BLaER1 treated with 17β-estradiol and CSF1 and Interleukin-3, amounts not matched to agents 10 nM and 100 nM (cell line): ENCODE data around the gene SERPINB8.
"Not testable (repeated sequence)": the region's sequence is repeated elsewhere in the genome, so short reads cannot be mapped to it uniquely, and the experiment has no call there.

Experiments
- H3K27ac ChIP-seq, 11 experiments: shearing (Covaris generic); formaldehyde crosslinking; 2 replicates each; pipeline ENCODE4 v1.8.1; 2022
- H3K27me3 ChIP-seq, 11 experiments: shearing (Covaris generic); formaldehyde crosslinking; 2 replicates each; pipeline ENCODE4 v1.8.1; 2022
- H3K36me3 ChIP-seq, 11 experiments: shearing (Covaris generic); formaldehyde crosslinking; 2 replicates each; pipeline ENCODE4 v1.8.1; 2022
- H3K4me1 ChIP-seq, 10 experiments: shearing (Covaris generic); formaldehyde crosslinking; 2 replicates each; pipeline ENCODE4 v1.8.1; 2022
- H3K4me2 ChIP-seq, 11 experiments: shearing (Covaris generic); formaldehyde crosslinking; 2 replicates each; pipeline ENCODE4 v1.8.1; 2022
- H3K4me3 ChIP-seq, 10 experiments: shearing (Covaris generic); formaldehyde crosslinking; 2 replicates each; pipeline ENCODE4 v1.8.1; 2022
- H3K9ac ChIP-seq, 11 experiments: shearing (Covaris generic); formaldehyde crosslinking; 2 replicates each; pipeline ENCODE4 v1.8.1; 2022
- H3K9me3 ChIP-seq, 11 experiments: shearing (Covaris generic); formaldehyde crosslinking; replicated peaks in 1 of 11; 2 replicates each; pipeline ENCODE4 v1.8.1; 2022
- H4K20me1 ChIP-seq, 11 experiments: shearing (Covaris generic); formaldehyde crosslinking; 2 replicates each; pipeline ENCODE4 v1.8.1; 2022
- Cebpa-rat ChIP-seq, 11 experiments: shearing (Covaris generic); IDR thresholded peaks; 2 replicates each; pipeline ENCODE4 v1.8.1; 2022

Gene SERPINB8, protein sequence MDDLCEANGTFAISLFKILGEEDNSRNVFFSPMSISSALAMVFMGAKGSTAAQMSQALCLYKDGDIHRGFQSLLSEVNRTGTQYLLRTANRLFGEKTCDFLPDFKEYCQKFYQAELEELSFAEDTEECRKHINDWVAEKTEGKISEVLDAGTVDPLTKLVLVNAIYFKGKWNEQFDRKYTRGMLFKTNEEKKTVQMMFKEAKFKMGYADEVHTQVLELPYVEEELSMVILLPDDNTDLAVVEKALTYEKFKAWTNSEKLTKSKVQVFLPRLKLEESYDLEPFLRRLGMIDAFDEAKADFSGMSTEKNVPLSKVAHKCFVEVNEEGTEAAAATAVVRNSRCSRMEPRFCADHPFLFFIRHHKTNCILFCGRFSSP

GRCh38 chr18:63969942-63970808 is at the start of gene SERPINB8:
Gene SERPINB8, plus strand, starts transcription at chr18:63970081. Its CDS starts 8,228 bp downstream, at chr18:63978309.
- H3K4me2 ChIP-seq = peak within 1 kb of the TSS; percentile 85 to 99 (median 94)
- peak within 1 kb of the TSS; percentile 71 to 97 (median 90) for H3K4me3 ChIP-seq
- peaks cover 0 to 17% (median 0%) of the 10 kb centered on the region in 11 experiments; a peak in 3 of 22 replicates for H4K20me1 ChIP-seq
- peaks cover 27 to 69% (median 58%) of the 10 kb centered on the region in 10 experiments for H3K4me1 ChIP-seq
- H3K9ac ChIP-seq = peak within 1 kb of the TSS; percentile 85 to 98 (median 95)
- no peaks in the 10 kb centered on the region for H3K27me3 ChIP-seq
- H3K27ac ChIP-seq = peak within 1 kb of the TSS; percentile 93 to 99 (median 96)
- H3K9me3 ChIP-seq = peaks cover 0 to 8% (median 0%) of the 10 kb centered on the region in 11 experiments; a peak in 3 of 22 replicates
- H3K36me3 ChIP-seq = peaks cover 0 to 12% (median 5%) of the 10 kb centered on the region in 11 experiments; a peak in 6 of 22 replicates
- peak; percentile 74 to 96 (median 88); a peak in 21 of 22 replicates for TF ChIP-seq Cebpa-rat (IDR thresholded peaks at IDR 0.05)

- Histone ChIP-seq H3K27ac (no peak overlapping the region), H3K36me3 (no peaks in the 10 kb centered on the region), H3K9ac (no peak overlapping the region), H4K20me1 (no peaks in the 10 kb centered on the region), H3K9me3 (no peaks in the 10 kb centered on the region), H3K4me1 (peaks cover 0 to 9% (median 5%) of the 10 kb centered on the region in 10 experiments; a peak in 8 of 20 replicates), H3K27me3 (no peaks in the 10 kb centered on the region), H3K4me2 (no peak overlapping the region), H3K4me3 (no peak overlapping the region)
- TF ChIP-seq Cebpa-rat (IDR thresholded peaks at IDR 0.05) = no peak
Measured at GRCh38 chr18:63922049-63922448, 47.8 kb upstream of the SERPINB8 start.

- H3K36me3 ChIP-seq = no peaks in the 10 kb centered on the region
- TF ChIP-seq Cebpa-rat (IDR thresholded peaks at IDR 0.05) = no peak
- no peaks in the 10 kb centered on the region for H4K20me1 ChIP-seq
- no peaks in the 10 kb centered on the region for H3K9me3 ChIP-seq
- peaks cover 0 to 22% (median 7%) of the 10 kb centered on the region in 10 experiments; a peak in 12 of 20 replicates for H3K4me1 ChIP-seq
- no peak overlapping the region for H3K4me3 ChIP-seq
- no peaks in the 10 kb centered on the region for H3K27me3 ChIP-seq
- no peak overlapping the region for H3K4me2 ChIP-seq
- no peak overlapping the region for H3K27ac ChIP-seq
- no peak overlapping the region for H3K9ac ChIP-seq
Measured at GRCh38 chr18:63924551-63924950, 45.3 kb upstream of the SERPINB8 start.

- H3K36me3 ChIP-seq = no peaks in the 10 kb centered on the region
- H3K4me2 ChIP-seq = peak overlapping the region in 7 of 11 experiments; percentile 10 to 58 (median 45); a peak in 9 of 22 replicates
- peak overlapping the region in 2 of 11 experiments; percentile 7 to 33; a peak in 1 of 22 replicates for H3K27ac ChIP-seq
- H3K9ac ChIP-seq = no peak overlapping the region
- H3K4me1 ChIP-seq = peaks cover 0 to 22% (median 6%) of the 10 kb centered on the region in 10 experiments; a peak in 11 of 20 replicates
- no peak overlapping the region for H3K4me3 ChIP-seq
- H3K27me3 ChIP-seq = no peaks in the 10 kb centered on the region
- no peak for TF ChIP-seq Cebpa-rat (IDR thresholded peaks at IDR 0.05)
- no peaks in the 10 kb centered on the region for H4K20me1 ChIP-seq
- H3K9me3 ChIP-seq = no peaks in the 10 kb centered on the region
Measured at GRCh38 chr18:63928331-63928730, 41.5 kb upstream of the SERPINB8 start.

GRCh38 chr18:63929369-63929768 is 40.5 kb upstream of the SERPINB8 start:
- H3K9me3 ChIP-seq, H3K27me3 ChIP-seq, H4K20me1 ChIP-seq, H3K9ac ChIP-seq, H3K36me3 ChIP-seq, H3K4me2 ChIP-seq, H3K4me3 ChIP-seq, H3K27ac ChIP-seq: not testable (repeated sequence)
- H3K4me1 ChIP-seq = peaks cover 0 to 22% (median 6%) of the 10 kb centered on the region in 10 experiments; a peak in 11 of 20 replicates

DNA sequence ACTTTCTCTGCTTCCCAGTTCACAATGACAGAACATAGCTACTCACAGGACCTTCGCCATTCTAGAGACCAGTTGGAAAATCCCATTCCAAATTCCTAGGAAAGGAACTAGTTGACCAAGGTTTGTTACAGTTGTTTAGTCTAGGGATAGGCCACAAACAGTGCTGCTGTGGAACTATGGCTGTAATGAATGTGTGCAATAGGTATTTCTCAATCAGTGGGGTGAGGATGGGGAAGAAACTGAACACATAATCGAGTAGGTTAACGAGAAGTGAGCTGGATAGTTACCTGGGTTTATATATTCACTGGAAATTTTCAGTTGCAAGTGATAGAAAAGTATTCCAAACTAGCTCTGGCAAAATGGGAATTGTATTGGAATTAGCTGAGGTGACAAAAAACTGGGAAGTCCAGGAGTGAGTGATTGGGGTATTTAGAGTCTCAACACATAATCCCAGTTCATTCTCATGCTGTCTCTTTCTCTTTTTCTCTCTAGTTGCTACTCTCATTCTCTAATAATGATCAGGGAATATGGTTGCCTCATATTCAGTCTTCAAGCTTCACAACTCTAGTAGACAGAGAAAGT is 39.0 kb upstream of the SERPINB8 start:
- TF ChIP-seq Cebpa-rat (IDR thresholded peaks at IDR 0.05) = no peak
- Histone ChIP-seq H4K20me1 (no peaks in the 10 kb centered on the region), H3K27ac (no peak overlapping the region), H3K9me3 (no peaks in the 10 kb centered on the region), H3K27me3 (no peaks in the 10 kb centered on the region), H3K36me3 (no peaks in the 10 kb centered on the region), H3K4me2 (no peak overlapping the region), H3K4me1 (peaks cover 0 to 22% (median 6%) of the 10 kb centered on the region in 10 experiments; a peak in 12 of 20 replicates), H3K4me3 (no peak overlapping the region), H3K9ac (no peak overlapping the region)

DNA sequence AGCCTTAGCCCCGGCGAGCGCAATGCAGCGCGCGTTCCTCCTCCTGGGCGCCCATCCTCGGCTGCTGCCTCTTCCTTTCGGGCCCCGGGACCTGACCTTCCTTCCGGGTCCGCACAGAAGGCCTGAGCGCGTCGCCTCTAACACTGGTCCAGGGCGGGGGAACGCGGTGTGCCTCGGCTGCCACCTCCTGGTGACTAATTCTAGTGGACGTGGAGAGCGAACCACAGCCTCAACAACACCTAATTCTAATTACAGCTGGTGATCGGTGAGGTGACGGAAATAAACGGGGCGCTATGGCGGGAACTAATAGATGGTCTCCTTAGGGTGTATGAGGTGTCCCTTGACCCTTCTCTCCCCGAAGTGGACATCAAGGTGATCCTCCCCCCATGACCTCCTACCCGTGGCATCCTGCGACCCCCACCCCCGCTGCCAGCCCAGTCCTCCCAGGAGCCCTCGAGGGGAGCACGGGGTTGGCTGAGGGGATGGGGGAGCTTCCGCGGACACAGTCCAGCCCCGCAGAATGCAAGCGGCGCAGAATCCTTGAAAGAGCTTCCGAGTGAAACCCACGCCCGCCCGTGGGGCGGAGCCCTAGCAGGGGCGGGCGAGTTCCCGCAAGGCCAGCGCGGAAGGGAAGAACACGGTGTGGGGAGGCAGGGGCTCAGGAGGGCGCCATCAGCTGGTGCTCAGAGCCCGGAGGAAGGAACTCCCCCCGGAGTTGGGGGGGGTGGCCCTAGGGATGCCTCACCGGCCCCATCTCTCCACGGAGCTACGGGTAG is 33.5 kb upstream of the SERPINB8 start:
- Histone ChIP-seq H3K27me3 (peaks cover 0 to 11% (median 6%) of the 10 kb centered on the region in 11 experiments; a peak in 9 of 22 replicates), H3K9ac (peak overlapping the region in 10 of 11 experiments; percentile 37 to 71 (median 61); a peak in 19 of 22 replicates), H3K4me3 (peak overlapping the region; percentile 49 to 71 (median 63)), H3K9me3 (peaks cover 0 to 10% (median 0%) of the 10 kb centered on the region in 11 experiments; a peak in 6 of 22 replicates), H3K27ac (peak overlapping the region in 5 of 11 experiments; percentile 2 to 50 (median 44); a peak in 6 of 22 replicates), H4K20me1 (no peaks in the 10 kb centered on the region), H3K4me1 (peaks cover 0 to 8% (median 2%) of the 10 kb centered on the region in 10 experiments; a peak in 5 of 20 replicates), H3K4me2 (peak overlapping the region; percentile 59 to 82 (median 76)), H3K36me3 (no peaks in the 10 kb centered on the region)
- TF ChIP-seq Cebpa-rat (IDR thresholded peaks at IDR 0.05) = no peak

DNA sequence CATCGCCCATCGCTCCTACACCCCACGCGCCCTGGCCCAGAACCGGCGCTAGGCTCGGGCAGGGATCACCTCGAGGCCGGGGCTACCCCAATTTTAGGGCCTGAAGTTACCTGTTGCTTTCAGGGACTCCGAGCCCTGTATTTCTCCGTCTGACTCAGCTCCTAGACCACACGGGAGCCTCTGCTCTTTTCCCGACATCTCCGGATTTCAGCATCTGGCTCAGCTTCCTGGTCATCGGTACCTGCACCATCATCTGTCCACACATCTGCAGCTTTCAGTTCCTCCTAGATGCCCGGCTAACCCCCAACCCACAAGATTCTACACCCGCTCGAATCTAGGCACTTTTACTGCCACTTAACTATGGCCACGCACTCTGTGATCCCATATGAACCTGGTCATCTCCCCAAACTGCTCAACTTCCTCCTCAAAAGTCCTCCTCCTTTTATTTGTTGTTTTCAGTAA is 32.9 kb upstream of the SERPINB8 start:
- H3K4me3 ChIP-seq = peak overlapping the region; percentile 49 to 71 (median 63)

More for the DNA sequence above, 32.9 kb upstream of the SERPINB8 start:
- Histone ChIP-seq H3K4me2 (peak overlapping the region; percentile 59 to 82 (median 76)), H3K9me3 (peaks cover 0 to 10% (median 0%) of the 10 kb centered on the region in 11 experiments; a peak in 6 of 22 replicates), H3K27ac (peak overlapping the region in 4 of 11 experiments; percentile 18 to 50 (median 46); a peak in 6 of 22 replicates), H3K27me3 (peaks cover 0 to 11% (median 6%) of the 10 kb centered on the region in 11 experiments; a peak in 9 of 22 replicates), H4K20me1 (no peaks in the 10 kb centered on the region), H3K36me3 (no peaks in the 10 kb centered on the region), H3K4me1 (peaks cover 0 to 8% (median 2%) of the 10 kb centered on the region in 10 experiments; a peak in 5 of 20 replicates), H3K9ac (peak overlapping the region in 8 of 11 experiments; percentile 37 to 71 (median 60); a peak in 14 of 22 replicates)
- TF ChIP-seq Cebpa-rat (IDR thresholded peaks at IDR 0.05) = no peak
